Fibroblast of lung (primary cell): ENCODE results near the gene ANGPT4. TPM values are rescaled to one million over a fixed set of nuclear protein-coding genes. Genes with fewer than 3 reads are reported as not detected.

Source experiments
- DNase-seq, 2 donors: peaks; one replicate each; pipeline versions ENCODE4 v3.0.0 to v3.0.0-alpha.2; 2010; ENCODE audit warnings: low read depth in 2 of 2
- H2AFZ ChIP-seq: 2 replicates; pipeline ENCODE4 v1.5.1; 2012; ENCODE audit warnings: low read length, control low read depth, inconsistent platforms
- H3K27ac ChIP-seq: 2 replicates; pipeline ENCODE4 v1.5.1; 2011; ENCODE audit warnings: low read length, control low read depth; ENCODE audit not compliant: insufficient read depth
- H3K27me3 ChIP-seq: 2 replicates; pipeline ENCODE4 v1.5.1; 2011; ENCODE audit warnings: mild to moderate bottlenecking, low read length; ENCODE audit not compliant: control insufficient read depth, insufficient read depth
- H3K36me3 ChIP-seq: 2 replicates; pipeline ENCODE4 v1.5.1; 2011; ENCODE audit warnings: low read length; ENCODE audit not compliant: control insufficient read depth, insufficient read depth
- H3K4me1 ChIP-seq: 2 replicates; pipeline ENCODE4 v1.5.1; 2011; ENCODE audit warnings: low read length; ENCODE audit not compliant: control insufficient read depth, insufficient read depth; ENCODE audit errors: extremely low read depth
- H3K4me2 ChIP-seq: 2 replicates; pipeline ENCODE4 v1.5.1; 2011; ENCODE audit warnings: low read length, control low read depth; ENCODE audit not compliant: insufficient read depth; ENCODE audit errors: extremely low read depth
- H3K4me3 ChIP-seq, 4 experiments: fragments of 200-600 bp in 1 of 4; sonication (generic) in 1 of 4; replicated peaks in 1 of 4; 2 replicates each; pipeline ENCODE4 v1.5.1; 2011 to 2016; ENCODE audit warnings: low read length in 4 of 4, low read depth in 3 of 4, mild to moderate bottlenecking in 3 of 4, control low read depth in 2 of 4, inconsistent platforms in 1 of 4, mixed read lengths in 1 of 4; ENCODE audit not compliant: insufficient read depth in 1 of 4; ENCODE audit errors: control extremely low read depth in 1 of 4
- H3K79me2 ChIP-seq: 2 replicates; pipeline ENCODE4 v1.5.1; 2012; ENCODE audit warnings: mild to moderate bottlenecking, low read length, inconsistent platforms; ENCODE audit not compliant: control insufficient read depth, insufficient read depth
- H3K9ac ChIP-seq: 2 replicates; pipeline ENCODE4 v1.5.1; 2011; ENCODE audit warnings: mild to moderate bottlenecking, low read length, control low read depth; ENCODE audit not compliant: insufficient read depth
- H3K9me3 ChIP-seq: 2 replicates; pipeline ENCODE4 v1.5.1; 2012; ENCODE audit warnings: low read depth, low read length; ENCODE audit not compliant: control insufficient read depth, insufficient read depth
- H4K20me1 ChIP-seq: 2 replicates; pipeline ENCODE4 v1.5.1; 2011; ENCODE audit warnings: low read length; ENCODE audit not compliant: control insufficient read depth, insufficient read depth; ENCODE audit errors: extremely low read depth
- CTCF ChIP-seq, 2 donors: IDR thresholded peaks in 1 of 2; conservative IDR thresholded peaks in 1 of 2; 1 replicate in 1 of 2; 2 replicates in 1 of 2; pipeline ENCODE4 v1.5.1; 2011 to 2012; ENCODE audit warnings: low read length in 2 of 2, control low read depth in 1 of 2, inconsistent platforms in 1 of 2, low read depth in 1 of 2, mild to moderate bottlenecking in 1 of 2
- EZH2 ChIP-seq: IDR thresholded peaks from 2 replicates; pipeline ENCODE4 v1.5.1; 2012; ENCODE audit warnings: low read length, control low read depth, mild to moderate bottlenecking; ENCODE audit errors: missing control alignments
- polyA plus RNA-seq, 2 donors: library from polyadenylated mRNA; depleted of rRNA in 1 of 2; stranded (reverse) in 1 of 2; unstranded in 1 of 2; fragments of >200 nt; gene quantifications; 2 replicates each; pipeline ENCODE4 v1.2.1, GENCODE V29; 2011 to 2012; ENCODE audit warnings: missing spikeins in 1 of 2
- total RNA-seq: library from RNA; depleted of rRNA; stranded (reverse); fragments of >200 nt; gene quantifications from 2 replicates; pipeline ENCODE4 v1.2.1, GENCODE V29; 2014

ANGPT4 gene
- total and polyA plus RNA-seq, 2 donors (not counting 1 experiment from before 2014, with no cell fraction given): under 0.01 TPM; not detected in 1

- DNase-seq: no peak
- no peak overlapping the region for H3K9ac ChIP-seq
- TF ChIP-seq EZH2: no peak
- no peak for TF ChIP-seq CTCF (conservative IDR thresholded peaks at IDR 0.05 in 1 of 2, IDR thresholded peaks at IDR 0.05 in 1 of 2; ENCODE audit: low read depth in 1 of 2, low read length in 2 of 2)
- H3K4me2 ChIP-seq: no peak overlapping the region
- H3K27me3 ChIP-seq: no peaks in the 10 kb centered on the region
- H3K36me3 ChIP-seq: no peaks in the 10 kb centered on the region
- peaks cover 2% of the 10 kb centered on the region for H3K4me1 ChIP-seq
- H4K20me1 ChIP-seq: no peaks in the 10 kb centered on the region
- no peaks in the 10 kb centered on the region for H3K9me3 ChIP-seq
- H3K79me2 ChIP-seq: no peaks in the 10 kb centered on the region
- no peak overlapping the region for H2AFZ ChIP-seq
- H3K4me3 ChIP-seq: no peak overlapping the region
- no peak overlapping the region for H3K27ac ChIP-seq
Observed at GRCh38 chr20:879626-880025, 36.5 kb downstream of the ANGPT4 start.

- Histone ChIP-seq H3K4me2 (no peak overlapping the region), H3K4me1 (peaks cover 2% of the 10 kb centered on the region), H3K9me3 (no peaks in the 10 kb centered on the region), H3K36me3 (no peaks in the 10 kb centered on the region), H4K20me1 (no peaks in the 10 kb centered on the region), H3K9ac (no peak overlapping the region), H3K79me2 (no peaks in the 10 kb centered on the region), H3K4me3 (no peak overlapping the region), H3K27me3 (no peaks in the 10 kb centered on the region), H2AFZ (no peak overlapping the region), H3K27ac (no peak overlapping the region)
- peak; percentile 11 to 29 for DNase-seq
- TF ChIP-seq EZH2 (no peak), CTCF (conservative IDR thresholded peaks at IDR 0.05 in 1 of 2, IDR thresholded peaks at IDR 0.05 in 1 of 2; ENCODE audit: low read depth in 1 of 2, low read length in 2 of 2) (no peak)
Observed at GRCh38 chr20:878511-879307, 37.4 kb downstream of the ANGPT4 start.

GRCh38 chr20:877814-878213, 38.3 kb downstream of the ANGPT4 start:
- Histone ChIP-seq H3K9me3 (no peaks in the 10 kb centered on the region), H3K4me2 (no peak overlapping the region), H3K4me1 (peaks cover 2% of the 10 kb centered on the region), H2AFZ (no peak overlapping the region), H4K20me1 (no peaks in the 10 kb centered on the region), H3K4me3 (no peak overlapping the region), H3K36me3 (no peaks in the 10 kb centered on the region), H3K27ac (no peak overlapping the region), H3K79me2 (no peaks in the 10 kb centered on the region), H3K9ac (no peak overlapping the region), H3K27me3 (no peaks in the 10 kb centered on the region)
- no peak for TF ChIP-seq CTCF (conservative IDR thresholded peaks at IDR 0.05 in 1 of 2, IDR thresholded peaks at IDR 0.05 in 1 of 2; ENCODE audit: low read depth in 1 of 2, low read length in 2 of 2)
- TF ChIP-seq EZH2: no peak
- no peak for DNase-seq
